SU-DHL-6 (cell line): ENCODE measurements around the gene RANBP3.

Experiments
- EZH2phosphoT487 ChIP-seq: fragments of 200-600 bp; sonication (generic), shearing (Covaris generic); conservative IDR thresholded peaks from 2 replicates; pipeline ENCODE4 v1.6.1; 2018; ENCODE audit warnings: mild to moderate bottlenecking, antibody characterized with exemption, low read length, moderate library complexity, mixed read lengths
- TF ChIP-seq, protein P1 (sequence below): fragments of 200-600 bp; sonication (generic); IDR thresholded peaks from one replicate; pipeline ENCODE4 v1.5.1; 2017; ENCODE audit warnings: antibody characterized with exemption, mild to moderate bottlenecking, low read length, moderate library complexity; ENCODE audit not compliant: insufficient read depth, poor library complexity, severe bottlenecking

DNA sequence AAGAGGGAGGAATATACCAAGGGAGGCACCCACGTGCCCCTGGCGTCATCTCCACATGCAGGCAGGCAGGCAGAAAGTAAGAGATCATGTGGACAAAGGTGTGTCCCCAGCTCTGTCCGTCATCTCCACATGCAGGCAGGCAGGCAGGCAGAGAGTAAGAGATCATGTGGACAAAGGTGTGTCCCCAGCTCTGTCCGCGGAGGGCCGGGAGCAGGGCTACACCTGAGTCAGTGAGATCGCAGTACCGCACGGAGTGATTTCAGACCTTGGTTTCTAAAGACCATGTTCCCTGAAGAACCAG lies 41.7 kb downstream of the RANBP3 start:
- TF ChIP-seq, protein P1, sequence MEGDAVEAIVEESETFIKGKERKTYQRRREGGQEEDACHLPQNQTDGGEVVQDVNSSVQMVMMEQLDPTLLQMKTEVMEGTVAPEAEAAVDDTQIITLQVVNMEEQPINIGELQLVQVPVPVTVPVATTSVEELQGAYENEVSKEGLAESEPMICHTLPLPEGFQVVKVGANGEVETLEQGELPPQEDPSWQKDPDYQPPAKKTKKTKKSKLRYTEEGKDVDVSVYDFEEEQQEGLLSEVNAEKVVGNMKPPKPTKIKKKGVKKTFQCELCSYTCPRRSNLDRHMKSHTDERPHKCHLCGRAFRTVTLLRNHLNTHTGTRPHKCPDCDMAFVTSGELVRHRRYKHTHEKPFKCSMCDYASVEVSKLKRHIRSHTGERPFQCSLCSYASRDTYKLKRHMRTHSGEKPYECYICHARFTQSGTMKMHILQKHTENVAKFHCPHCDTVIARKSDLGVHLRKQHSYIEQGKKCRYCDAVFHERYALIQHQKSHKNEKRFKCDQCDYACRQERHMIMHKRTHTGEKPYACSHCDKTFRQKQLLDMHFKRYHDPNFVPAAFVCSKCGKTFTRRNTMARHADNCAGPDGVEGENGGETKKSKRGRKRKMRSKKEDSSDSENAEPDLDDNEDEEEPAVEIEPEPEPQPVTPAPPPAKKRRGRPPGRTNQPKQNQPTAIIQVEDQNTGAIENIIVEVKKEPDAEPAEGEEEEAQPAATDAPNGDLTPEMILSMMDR = no peak
- no peak for TF ChIP-seq EZH2phosphoT487
